Lung microvascular endothelial cell (primary cell): ENCODE measurements around the gene COX17. TPM values are rescaled to one million over a fixed set of nuclear protein-coding genes. Genes with fewer than 3 reads are reported as not detected.
A peak's percentile ranks its signal among the peaks of the same experiment; 100 is the strongest.
"Not testable (repeated sequence)": the region's sequence is repeated elsewhere in the genome, so short reads cannot be mapped to it uniquely, and the experiment has no call there.

Source experiments
- DNase-seq, 2 donors: peaks; one replicate each; pipeline versions ENCODE4 v3.0.0 to v3.0.0-alpha.2; 2010; ENCODE audit warnings: low read depth in 2 of 2
- total RNA-seq: library from RNA; depleted of rRNA; stranded (reverse); fragments of >200 nt; gene quantifications from 2 replicates; pipeline ENCODE4 v1.2.1, GENCODE V29; 2014

The COX17 gene
- total RNA-seq = 16.8 and 42.9 TPM in 2 replicates

DNA sequence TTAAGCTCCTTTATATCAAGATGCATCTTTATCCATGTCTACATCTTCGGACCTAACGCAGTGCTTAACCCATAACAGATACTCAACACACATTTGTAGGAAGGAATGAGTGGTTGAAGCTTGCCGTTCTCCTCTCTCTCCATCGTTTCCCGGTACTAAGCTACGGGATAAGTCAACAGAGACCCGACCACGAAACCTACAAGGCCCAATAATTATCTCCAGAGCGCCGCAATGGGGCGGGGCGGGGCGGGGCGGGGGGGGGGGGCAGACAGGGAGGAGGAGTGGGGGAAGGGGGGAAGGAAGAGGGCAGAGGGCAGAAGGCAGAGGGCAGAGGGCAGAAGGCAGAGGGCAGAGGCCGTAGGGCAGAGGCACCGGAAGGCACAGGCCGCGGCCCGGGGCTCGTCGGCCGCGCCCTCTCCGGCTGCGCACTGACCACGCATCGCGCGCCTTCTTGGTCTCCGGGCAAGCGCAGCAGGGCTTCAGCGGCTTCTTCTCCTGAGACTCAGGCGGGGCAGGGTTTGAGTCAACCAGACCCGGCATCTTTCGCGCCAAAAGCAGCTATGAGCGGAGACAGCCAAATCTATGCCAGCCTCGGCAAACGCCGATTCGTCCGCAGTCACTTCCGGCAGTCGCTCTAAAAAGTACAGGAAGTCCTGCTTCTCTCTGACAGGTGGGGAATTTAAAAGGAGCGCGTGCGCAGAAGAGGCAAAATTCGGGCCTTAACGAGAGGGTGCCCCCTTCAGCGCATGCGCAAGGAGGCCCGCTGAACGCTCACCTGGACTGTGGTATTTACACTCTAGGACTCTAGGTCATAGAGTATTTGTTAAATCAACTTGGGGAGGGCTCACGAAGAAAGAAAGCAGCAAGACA is at the start of gene COX17:
Gene COX17, minus strand, starts transcription at position 636 of the 870 bp plus-strand sequence. Its CDS starts 96 bp downstream, at position 540.
- peak; percentile 94 to 95 for DNase-seq

- DNase-seq = no peak
These were observed 49.7 kb upstream of the COX17 start for GRCh38 chr3:119726909-119727308.

GRCh38 chr3:119723022-119723421 is 45.8 kb upstream of the COX17 start:
- DNase-seq = no peak

GRCh38 chr3:119717520-119717919 is 40.3 kb upstream of the COX17 start:
- DNase-seq = no peak

DNA sequence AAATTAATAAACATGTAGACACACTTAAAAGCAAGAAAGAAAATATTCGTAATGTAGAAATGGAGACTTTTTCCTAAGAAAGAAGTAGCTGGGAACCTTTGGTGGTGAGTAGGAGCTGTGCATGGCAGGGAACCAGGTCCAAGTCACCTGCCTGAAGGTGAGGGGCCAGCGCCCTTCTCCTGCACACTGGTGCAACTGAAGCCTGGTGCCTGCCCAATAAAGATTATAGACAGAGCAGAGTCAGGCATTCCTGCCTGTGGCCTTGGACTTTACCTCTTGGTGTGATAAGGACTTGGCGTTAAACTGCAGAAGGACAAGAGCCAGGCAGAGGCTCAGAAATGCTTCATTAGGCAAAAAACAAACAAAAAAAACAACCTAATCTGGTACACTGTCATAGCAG is 39.8 kb upstream of the COX17 start:
- DNase-seq = no peak

DNA sequence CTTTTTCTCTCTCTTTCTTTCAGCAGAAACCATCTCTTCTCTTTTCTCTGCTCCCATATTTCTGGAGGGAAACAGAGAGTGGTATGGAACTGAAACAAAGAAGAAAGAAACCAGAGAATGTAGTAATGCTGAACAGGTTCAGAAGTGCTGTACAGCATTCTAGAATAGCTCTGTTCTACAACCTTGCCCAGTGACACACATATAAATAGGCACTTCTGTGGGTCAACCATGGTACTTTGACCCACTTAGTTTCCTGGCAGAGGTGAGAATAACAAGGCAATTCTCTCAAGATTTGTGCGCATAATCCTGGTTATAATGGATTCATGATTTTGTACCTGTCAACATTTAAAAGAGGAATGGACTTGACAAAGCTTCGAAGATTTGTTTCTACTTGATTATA is 37.9 kb upstream of the COX17 start:
- no peak for DNase-seq

DNA sequence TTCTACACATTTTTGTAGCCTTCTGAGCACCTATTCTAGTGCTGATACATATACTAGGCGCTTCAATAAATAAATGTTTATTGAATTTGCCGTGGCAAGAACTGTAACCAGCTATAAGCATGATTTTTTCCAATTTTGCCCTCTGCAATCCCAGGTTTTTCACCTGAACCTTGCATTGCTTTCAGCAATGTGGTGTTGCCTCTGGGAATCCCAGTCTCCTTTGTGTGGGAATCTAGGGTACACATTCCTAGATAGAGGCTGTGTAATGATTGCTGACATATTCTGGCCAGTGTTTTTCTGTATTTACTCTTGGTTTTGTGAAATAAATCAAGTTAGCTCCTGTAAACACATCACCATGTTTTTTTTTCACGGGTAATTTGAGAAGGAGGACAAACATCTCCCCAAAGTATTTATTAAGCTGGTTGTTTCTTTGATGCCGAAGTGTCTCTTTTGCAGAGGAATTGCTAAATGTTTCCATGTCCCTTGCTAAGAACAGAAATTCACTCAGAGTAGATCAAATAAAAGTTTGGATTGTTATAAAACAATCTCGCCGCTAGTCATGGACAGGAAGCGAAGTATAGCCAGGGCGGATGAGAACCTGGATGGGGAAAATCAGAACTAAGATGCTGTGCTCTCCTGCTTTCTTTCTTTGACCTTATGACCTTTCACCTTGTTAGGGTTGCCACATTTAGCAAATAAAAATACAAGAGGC is 26.8 kb upstream of the COX17 start:
- DNase-seq = no peak

- DNase-seq = peak; percentile 57 to 88
These were observed 25.6 kb upstream of the COX17 start, which contains the start of gene CFAP91 for GRCh38 chr3:119702530-119703527. TSS of gene CFAP91 (plus strand) at chr3:119703022. CDS start at chr3:119703099, 77 bp downstream.

DNA sequence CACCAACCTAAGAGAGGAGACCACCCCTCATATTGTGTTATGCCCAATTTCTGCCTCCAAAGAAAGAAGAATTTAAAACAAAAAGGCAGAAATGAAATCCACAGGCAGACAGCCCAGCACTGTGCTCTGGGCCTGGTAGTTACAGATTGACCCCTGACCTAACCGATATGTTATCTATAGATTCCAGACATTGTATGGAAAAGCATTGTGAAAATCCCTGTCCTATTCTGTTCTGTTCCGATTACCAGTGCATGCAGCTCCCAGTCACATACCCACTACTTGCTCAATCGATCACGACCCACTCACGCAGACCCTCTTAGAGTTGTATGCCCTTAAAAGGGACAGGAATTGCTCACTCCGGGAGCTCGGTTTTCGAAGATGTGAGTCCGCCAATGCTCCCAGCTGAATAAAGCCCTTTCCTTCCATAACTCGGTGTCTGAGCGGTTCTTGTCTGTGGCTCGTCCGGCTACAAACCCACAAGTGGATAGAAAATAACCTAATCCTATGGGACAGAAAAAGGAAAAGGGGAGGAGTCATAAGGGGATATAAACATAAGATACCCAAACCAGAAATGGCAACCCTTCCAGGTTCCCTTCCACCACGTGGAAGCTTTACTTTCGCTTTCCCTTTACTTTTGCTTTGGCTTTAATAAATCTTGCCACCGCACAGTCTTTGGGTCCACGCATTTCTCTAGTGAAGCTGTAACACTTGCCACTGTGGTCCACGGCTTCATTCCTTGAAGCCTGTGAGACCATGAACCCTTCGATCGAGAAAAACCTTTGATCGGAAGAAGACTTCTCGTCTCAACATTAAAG is 23.9 kb upstream of the COX17 start:
- DNase-seq = no peak

- peak; percentile 65 to 83 for DNase-seq
These were observed 23.2 kb upstream of the COX17 start for GRCh38 chr3:119700269-119700919.

GRCh38 chr3:119697394-119697793 is 20.2 kb upstream of the COX17 start:
- no peak for DNase-seq

GRCh38 chr3:119695480-119695879 is 18.3 kb upstream of the COX17 start:
- DNase-seq = peak; percentile 4 to 6

DNA sequence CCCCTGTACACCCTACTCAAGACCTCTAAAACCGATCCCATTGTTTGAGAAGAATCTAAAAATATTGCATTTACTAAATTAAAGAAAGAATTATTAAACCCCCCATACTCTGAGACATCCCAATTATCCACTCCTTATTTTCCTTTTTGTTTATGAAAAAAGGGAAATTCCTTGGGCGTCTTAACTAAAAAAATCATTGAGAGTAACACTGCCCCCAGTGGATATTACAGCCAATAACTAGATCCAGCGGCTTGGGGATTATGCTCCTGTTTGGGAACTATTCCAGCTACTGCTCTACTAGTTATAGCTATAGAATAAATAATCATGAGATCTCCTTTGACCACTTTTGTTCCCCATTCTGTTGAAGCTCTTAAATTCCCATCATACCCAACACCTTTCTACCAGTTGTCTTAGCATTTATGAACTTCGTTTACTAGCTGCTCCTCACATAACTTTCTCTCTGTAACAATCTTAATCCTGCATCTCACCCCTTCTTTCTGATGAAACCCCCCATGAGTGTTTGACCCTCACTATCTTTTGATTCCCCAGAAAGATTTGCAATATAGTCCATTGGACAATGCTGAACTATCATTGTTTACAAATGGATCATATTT is 12.9 kb upstream of the COX17 start:
- peak; percentile 33 to 48 for DNase-seq

- no peak for DNase-seq
These were observed 6.2 kb upstream of the COX17 start for GRCh38 chr3:119683421-119683820.

GRCh38 chr3:119681279-119681678 is 4.1 kb upstream of the COX17 start:
- peak; percentile 66 to 74 for DNase-seq

DNA sequence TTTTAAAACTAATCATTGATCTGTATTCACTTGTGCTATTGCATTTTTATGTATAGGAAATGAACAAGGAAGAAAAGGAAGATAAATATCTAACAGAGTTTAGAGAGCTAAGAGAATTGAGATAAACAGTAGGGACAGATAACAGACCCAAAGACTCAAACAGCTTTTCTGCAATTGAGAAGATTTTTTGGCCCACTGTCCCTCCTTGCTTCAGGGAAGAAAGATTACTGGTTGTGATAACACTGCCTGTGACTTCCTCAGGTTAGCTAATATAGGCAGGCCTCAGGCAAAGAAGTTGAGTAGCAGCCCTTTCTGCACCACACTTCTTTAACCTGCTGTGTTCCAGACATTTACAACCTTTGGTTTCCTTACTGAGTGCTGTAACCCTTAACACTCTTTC is 2.7 kb upstream of the COX17 start:
- DNase-seq = no peak

- DNase-seq = not testable (repeated sequence)
These were observed 1.0 kb upstream of the COX17 start for GRCh38 chr3:119678209-119678608.

DNA sequence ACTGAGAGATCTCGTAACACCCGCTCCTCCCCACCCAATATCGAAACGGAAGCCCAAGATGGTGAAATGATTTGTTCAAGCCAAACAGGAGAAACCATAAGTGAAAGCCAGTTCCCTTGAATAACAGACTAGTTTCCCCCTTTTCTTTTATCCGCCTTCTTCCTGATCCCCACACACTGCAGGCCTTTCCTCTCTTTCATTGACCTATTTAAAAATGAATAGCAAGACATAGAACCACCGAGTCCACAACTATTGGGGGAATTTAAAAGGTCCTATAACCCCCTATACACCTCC is 382 bp upstream of the COX17 start:
- DNase-seq = no peak

GRCh38 chr3:119676020-119676419 is 1.2 kb downstream of the COX17 start:
- no peak for DNase-seq
